A673 (cell line): ENCODE data around the gene LHPP. TPM values are rescaled to one million over a fixed set of nuclear protein-coding genes. Genes with fewer than 3 reads are reported as not detected.

Experiments
- BruUV-seq: library from RNA; stranded (reverse); fragments of 400-500 nt; replicated peaks from 2 replicates; lab custom pipeline; 2021; lab: Mats Ljungman, UMichigan
- CTCF ChIA-PET: fragments of 300-600 bp; sonication (Branson Sonifier 250); formaldehyde crosslinking; loops from one replicate; lab custom pipeline; 2022; ENCODE audit warnings: antibody characterized with exemption; lab: Charles Lee
- POLR2A ChIA-PET: fragments of 300-600 bp; sonication (Branson Sonifier 250); formaldehyde crosslinking; loops from one replicate; lab custom pipeline; 2022; ENCODE audit warnings: antibody characterized with exemption; ENCODE audit not compliant: low non-redundant PET; lab: Charles Lee
- DNase-seq: peaks from one replicate; pipeline ENCODE4 v3.0.0-alpha.2; 2015; ENCODE audit warnings: low spot score
- H3K27ac ChIP-seq: fragments of 200-600 bp; sonication (generic); 2 replicates; pipeline ENCODE4 v1.5.1; 2016; ENCODE audit warnings: mixed run types, low read depth, mild to moderate bottlenecking, mixed read lengths, antibody characterized with exemption, low read length; ENCODE audit not compliant: poor library complexity, severe bottlenecking
- H3K27me3 ChIP-seq: fragments of 200-600 bp; sonication (generic); replicated peaks from 2 replicates; pipeline ENCODE4 v1.6.1; 2017; ENCODE audit warnings: mixed run types, low read depth, mild to moderate bottlenecking, mixed read lengths, antibody characterized with exemption, low read length; ENCODE audit not compliant: insufficient read depth, poor library complexity
- H3K36me3 ChIP-seq: fragments of 200-600 bp; sonication (generic); 2 replicates; pipeline ENCODE4 v1.6.1; 2016; ENCODE audit warnings: mixed run types, mild to moderate bottlenecking, mixed read lengths, antibody characterized with exemption, low read length; ENCODE audit not compliant: insufficient read depth, poor library complexity, severe bottlenecking
- H3K4me1 ChIP-seq: fragments of 200-600 bp; sonication (generic); 2 replicates; pipeline ENCODE4 v1.6.1; 2017; ENCODE audit warnings: mixed run types, mild to moderate bottlenecking, mixed read lengths, antibody characterized with exemption, low read length; ENCODE audit not compliant: insufficient read depth, poor library complexity, severe bottlenecking
- H3K4me3 ChIP-seq: fragments of 200-600 bp; sonication (generic); 2 replicates; pipeline ENCODE4 v1.5.1; 2016; ENCODE audit warnings: low read depth, mixed run types, mild to moderate bottlenecking, mixed read lengths, low read length; ENCODE audit not compliant: poor library complexity, severe bottlenecking
- H3K9me3 ChIP-seq: fragments of 200-600 bp; sonication (generic); 2 replicates; pipeline ENCODE4 v1.6.1; 2016; ENCODE audit warnings: mixed run types, low read depth, mild to moderate bottlenecking, mixed read lengths, antibody characterized with exemption, low read length; ENCODE audit not compliant: poor library complexity, severe bottlenecking
- EZH2 ChIP-seq: fragments of 200-600 bp; sonication (generic); IDR thresholded peaks from 2 replicates; pipeline ENCODE4 v1.6.1; 2017; ENCODE audit warnings: borderline replicate concordance, low read depth, mild to moderate bottlenecking, mixed read lengths, antibody characterized with exemption, low read length; ENCODE audit not compliant: poor library complexity, severe bottlenecking
- intact Hi-C: fragments of 100-400 bp; cut with micrococcal nuclease; formaldehyde crosslinking; loops from one replicate; pipeline ENCODE4 v1.10.0; 2022; ENCODE audit not compliant: unreplicated experiment
- total RNA-seq: library from RNA; stranded (reverse); gene quantifications from 2 replicates; pipeline ENCODE4 v1.2.3, GENCODE V29; 2021
- TF ChIP-seq, protein P1 (sequence below): fragments of 300-800, 200-600 bp; sonication (generic); conservative IDR thresholded peaks from 2 replicates; pipeline ENCODE4 v1.5.1; 2017; ENCODE audit warnings: low read depth, mild to moderate bottlenecking, antibody characterized with exemption, low read length, moderate library complexity, mixed read lengths

The LHPP gene
- total RNA-seq, 1 experiment from 2014 or later: 2.3 TPM

DNA sequence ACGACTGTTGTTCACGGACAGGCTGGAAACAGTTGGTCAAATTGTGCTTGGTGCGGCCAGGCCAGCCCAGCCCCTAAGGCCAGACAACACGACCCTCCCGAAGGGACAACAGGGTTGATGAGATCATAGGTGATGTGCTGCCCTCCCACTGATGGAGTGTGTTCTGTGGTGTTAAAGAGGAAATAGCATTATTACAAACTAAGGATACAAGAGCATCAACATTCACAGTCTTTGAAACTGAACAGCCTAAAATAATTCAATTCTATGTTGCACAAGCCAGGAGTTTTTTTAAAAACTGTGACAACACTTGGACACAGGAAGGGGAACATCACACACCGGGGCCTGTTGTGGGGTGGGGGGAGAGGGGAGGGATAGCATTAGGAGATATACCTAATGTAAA, 194.9 kb downstream of the LHPP start:
- no peak overlapping the region for H3K4me3 ChIP-seq
- POLR2A ChIA-PET: no interaction called here
- CTCF ChIA-PET: no interaction called here
- DNase-seq: no peak
- no peaks in the 10 kb centered on the region for H3K9me3 ChIP-seq
- H3K27me3 ChIP-seq: no peaks in the 10 kb centered on the region
- BruUV-seq: no TSS peak
- H3K27ac ChIP-seq: no peak overlapping the region
- TF ChIP-seq EZH2: no peak
- TF ChIP-seq, protein P1, sequence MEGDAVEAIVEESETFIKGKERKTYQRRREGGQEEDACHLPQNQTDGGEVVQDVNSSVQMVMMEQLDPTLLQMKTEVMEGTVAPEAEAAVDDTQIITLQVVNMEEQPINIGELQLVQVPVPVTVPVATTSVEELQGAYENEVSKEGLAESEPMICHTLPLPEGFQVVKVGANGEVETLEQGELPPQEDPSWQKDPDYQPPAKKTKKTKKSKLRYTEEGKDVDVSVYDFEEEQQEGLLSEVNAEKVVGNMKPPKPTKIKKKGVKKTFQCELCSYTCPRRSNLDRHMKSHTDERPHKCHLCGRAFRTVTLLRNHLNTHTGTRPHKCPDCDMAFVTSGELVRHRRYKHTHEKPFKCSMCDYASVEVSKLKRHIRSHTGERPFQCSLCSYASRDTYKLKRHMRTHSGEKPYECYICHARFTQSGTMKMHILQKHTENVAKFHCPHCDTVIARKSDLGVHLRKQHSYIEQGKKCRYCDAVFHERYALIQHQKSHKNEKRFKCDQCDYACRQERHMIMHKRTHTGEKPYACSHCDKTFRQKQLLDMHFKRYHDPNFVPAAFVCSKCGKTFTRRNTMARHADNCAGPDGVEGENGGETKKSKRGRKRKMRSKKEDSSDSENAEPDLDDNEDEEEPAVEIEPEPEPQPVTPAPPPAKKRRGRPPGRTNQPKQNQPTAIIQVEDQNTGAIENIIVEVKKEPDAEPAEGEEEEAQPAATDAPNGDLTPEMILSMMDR: no peak
- no peaks in the 10 kb centered on the region for H3K4me1 ChIP-seq
- intact Hi-C loops: no loop called here
- no peaks in the 10 kb centered on the region for H3K36me3 ChIP-seq

DNA sequence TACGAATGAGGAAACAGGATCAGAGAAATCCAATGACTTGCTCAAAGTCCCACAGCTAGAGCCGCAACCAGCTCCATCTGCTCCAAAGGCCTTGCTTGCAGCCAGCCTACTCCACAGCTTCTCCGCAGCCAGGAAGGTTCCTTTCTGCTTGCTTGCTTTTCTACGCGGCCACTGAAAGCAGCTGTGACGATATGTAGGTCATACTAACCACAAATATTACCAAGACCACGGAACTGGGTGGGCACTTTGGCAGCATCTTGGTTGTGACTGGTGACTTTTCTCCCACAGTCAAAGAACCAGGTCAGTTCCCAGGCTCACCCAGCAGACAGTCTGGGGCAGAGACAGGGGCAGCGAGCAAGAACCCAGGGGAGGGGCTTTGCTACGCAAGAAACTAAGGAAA, 196.2 kb downstream of the LHPP start:
- Histone ChIP-seq H3K27ac (no peak overlapping the region), H3K36me3 (no peaks in the 10 kb centered on the region), H3K4me1 (no peaks in the 10 kb centered on the region), H3K27me3 (no peaks in the 10 kb centered on the region), H3K9me3 (no peaks in the 10 kb centered on the region), H3K4me3 (no peak overlapping the region)
- POLR2A ChIA-PET: no interaction called here
- intact Hi-C loops: no loop called here
- TF ChIP-seq, protein P1: no peak
- TF ChIP-seq EZH2: no peak
- BruUV-seq: no TSS peak
- DNase-seq: no peak
- CTCF ChIA-PET: no interaction called here

DNA sequence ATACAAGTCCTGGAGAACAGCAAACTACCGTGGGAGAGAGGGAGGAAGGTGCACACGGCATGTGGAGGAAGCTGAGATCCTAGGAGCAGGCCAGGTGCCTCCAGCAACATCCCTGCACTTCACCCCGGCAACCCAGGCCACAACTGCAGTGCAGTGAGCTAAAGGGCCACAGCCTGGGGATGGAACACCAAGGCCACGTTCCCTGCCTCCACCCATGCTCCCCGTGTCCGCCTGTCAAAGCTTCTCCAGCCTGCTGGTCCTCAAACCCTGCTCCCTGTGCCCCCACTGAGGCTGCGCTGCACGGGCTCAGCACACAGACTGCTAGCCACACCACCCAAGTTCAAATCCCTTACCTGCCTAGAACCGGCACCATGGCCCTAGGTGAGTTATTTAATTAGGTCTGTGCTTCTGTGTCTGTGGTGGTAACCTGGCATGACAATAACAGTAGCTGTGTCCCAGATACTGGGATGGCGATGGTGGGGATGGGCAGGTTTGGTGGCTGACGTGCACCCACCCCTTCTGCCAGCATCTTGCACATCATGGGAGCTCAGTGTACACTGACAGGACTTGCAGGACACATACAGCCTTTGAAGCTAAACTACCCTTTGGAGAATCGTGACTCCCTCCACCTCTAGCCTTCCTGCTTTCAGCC, 197.1 kb downstream of the LHPP start:
- Histone ChIP-seq H3K27me3 (no peaks in the 10 kb centered on the region), H3K4me3 (no peak overlapping the region), H3K9me3 (no peaks in the 10 kb centered on the region), H3K36me3 (no peaks in the 10 kb centered on the region), H3K27ac (no peak overlapping the region), H3K4me1 (no peaks in the 10 kb centered on the region)
- ChIA-PET POLR2A (no interaction called here), CTCF (no interaction called here)
- BruUV-seq: no TSS peak
- no peak for DNase-seq
- TF ChIP-seq, protein P1: no peak
- TF ChIP-seq EZH2: no peak
- intact Hi-C loops: no loop called here
